Measurements from ENCODE around the gene LRRC8D.

GRCh38 chr1:89952605-89953130, 131.8 kb downstream of the LRRC8D start:
- no peak for TF ChIP-seq POLR2A (IDR thresholded peaks at IDR 0.05; ENCODE audit: low read depth, low read length)
- TF ChIP-seq TAF1 (IDR thresholded peaks at IDR 0.05; ENCODE audit: borderline replicate concordance, low read depth, low read length): no peak
- TF ChIP-seq POLR2AphosphoS5 (IDR thresholded peaks at IDR 0.05; ENCODE audit: low read depth, low read length): no peak

Data from GM12892 (cell line).